Activated CD8-positive, alpha-beta memory T cell treated with anti-CD3 and anti-CD28 coated beads for 36 hours (primary cell): Measurements from ENCODE around the gene MYO18B. TPM values are rescaled to one million over a fixed set of nuclear protein-coding genes. Genes with fewer than 3 reads are reported as not detected.

Experiments used
- CTCF ChIA-PET: fragments of 350-600 bp; sonication (Branson Sonifier 250); formaldehyde crosslinking; loops from one replicate; lab custom pipeline; 2021; ENCODE audit warnings: antibody characterized with exemption; lab: Charles Lee
- POLR2A ChIA-PET: fragments of 350-600 bp; sonication (Branson Sonifier 250); formaldehyde crosslinking; loops from one replicate; lab custom pipeline; 2021; ENCODE audit warnings: antibody characterized with exemption; lab: Charles Lee
- total RNA-seq, 2 experiments: library from RNA; stranded (reverse); gene quantifications; one replicate each; pipeline ENCODE4 v1.2.3, GENCODE V29; 2021

Gene MYO18B
- total RNA-seq, 2 experiments from 2014 or later = 0.57 to 0.80 TPM

GRCh38 chr22:25837288-25837900 is 95.4 kb downstream of the MYO18B start:
- CTCF ChIA-PET = no interaction called here
- POLR2A ChIA-PET = no interaction called here

- POLR2A ChIA-PET = no interaction called here
- CTCF ChIA-PET = no interaction called here
Measured at GRCh38 chr22:25838960-25839741, 97.2 kb downstream of the MYO18B start.

GRCh38 chr22:25839755-25840154 is 97.8 kb downstream of the MYO18B start:
- ChIA-PET CTCF (no interaction called here), POLR2A (no interaction called here)

GRCh38 chr22:25840167-25840566 is 98.2 kb downstream of the MYO18B start:
- ChIA-PET CTCF (no interaction called here), POLR2A (no interaction called here)

- ChIA-PET CTCF (no interaction called here), POLR2A (no interaction called here)
Measured at GRCh38 chr22:25840891-25841290, 98.9 kb downstream of the MYO18B start.

- CTCF ChIA-PET = no interaction called here
- POLR2A ChIA-PET = no interaction called here
Measured at GRCh38 chr22:25841775-25842174, 99.8 kb downstream of the MYO18B start.

- ChIA-PET CTCF (no interaction called here), POLR2A (no interaction called here)
Measured at GRCh38 chr22:25843660-25844405, 101.8 kb downstream of the MYO18B start.

GRCh38 chr22:25844601-25845000 is 102.6 kb downstream of the MYO18B start:
- POLR2A ChIA-PET = no interaction called here
- CTCF ChIA-PET = no interaction called here

GRCh38 chr22:25845985-25846745 is 104.2 kb downstream of the MYO18B start:
- CTCF ChIA-PET = no interaction called here
- POLR2A ChIA-PET = interaction anchor here (0.5 kb wide), 1 partner anchor 1136 kb away, joined by 5 read pairs; no protein-coding TSS in a partner anchor

- POLR2A ChIA-PET = no interaction called here
- CTCF ChIA-PET = no interaction called here
Measured at GRCh38 chr22:25847451-25847850, 105.5 kb downstream of the MYO18B start.

GRCh38 chr22:25848954-25849353 is 107.0 kb downstream of the MYO18B start:
- ChIA-PET POLR2A (no interaction called here), CTCF (no interaction called here)

- ChIA-PET CTCF (no interaction called here), POLR2A (no interaction called here)
Measured at GRCh38 chr22:25849522-25849921, 107.5 kb downstream of the MYO18B start.

- ChIA-PET POLR2A (no interaction called here), CTCF (no interaction called here)
Measured at GRCh38 chr22:25852223-25852622, 110.2 kb downstream of the MYO18B start.

GRCh38 chr22:25853078-25853477 is 111.1 kb downstream of the MYO18B start:
- ChIA-PET POLR2A (no interaction called here), CTCF (no interaction called here)

- POLR2A ChIA-PET = no interaction called here
- CTCF ChIA-PET = no interaction called here
Measured at GRCh38 chr22:25853501-25854284, 111.7 kb downstream of the MYO18B start.

- ChIA-PET POLR2A (no interaction called here), CTCF (no interaction called here)
Measured at GRCh38 chr22:25869771-25870170, 127.8 kb downstream of the MYO18B start.

- ChIA-PET CTCF (no interaction called here), POLR2A (no interaction called here)
Measured at GRCh38 chr22:25874327-25874726, 132.3 kb downstream of the MYO18B start.

- POLR2A ChIA-PET = no interaction called here
- CTCF ChIA-PET = no interaction called here
Measured at GRCh38 chr22:25875461-25875860, 133.5 kb downstream of the MYO18B start.

GRCh38 chr22:25876871-25877270 is 134.9 kb downstream of the MYO18B start:
- POLR2A ChIA-PET = no interaction called here
- CTCF ChIA-PET = no interaction called here
